GM12878 (cell line): ENCODE measurements around the gene RFC4. TPM values are rescaled to one million over a fixed set of nuclear protein-coding genes. Genes with fewer than 3 reads are reported as not detected.

ENCODE experiments used
- BCL11A ChIP-seq: IDR thresholded peaks from 2 replicates; pipeline ENCODE4 v1.6.1; 2011; ENCODE audit warnings: low read depth, low read length
- GATAD2B ChIP-seq: fragments of 450-650 bp; conservative IDR thresholded peaks from 2 replicates; pipeline ENCODE4 v1.6.1; 2017; ENCODE audit warnings: low read depth, mild to moderate bottlenecking, moderate library complexity
- HDGF ChIP-seq: fragments of 450-650 bp; IDR thresholded peaks from 2 replicates; pipeline ENCODE4 v1.6.1; 2016; ENCODE audit warnings: antibody characterized with exemption
- HSF1 ChIP-seq: fragments of 150-350 bp; IDR thresholded peaks from 2 replicates; pipeline ENCODE4 v1.6.1; 2014; ENCODE audit warnings: mild to moderate bottlenecking, low read depth, low read length
- IRF5 ChIP-seq: fragments of 450-650 bp; IDR thresholded peaks from 2 replicates; pipeline ENCODE4 v1.6.1; 2017; ENCODE audit warnings: borderline replicate concordance
- NFYA ChIP-seq: IDR thresholded peaks from 2 replicates; pipeline ENCODE4 v1.6.1; 2011; ENCODE audit warnings: low read depth, mild to moderate bottlenecking, low read length, improper control_type of control experiment, borderline replicate concordance
- NKRF ChIP-seq: fragments of 450-650 bp; conservative IDR thresholded peaks from 2 replicates; pipeline ENCODE4 v1.6.1; 2017; ENCODE audit warnings: mild to moderate bottlenecking, moderate library complexity
- PKNOX1 ChIP-seq: fragments of 450-650 bp; IDR thresholded peaks from 2 replicates; pipeline ENCODE4 v1.6.1; 2016; ENCODE audit warnings: mild to moderate bottlenecking
- RELB ChIP-seq: fragments of 450-650 bp; IDR thresholded peaks from 2 replicates; pipeline ENCODE4 v1.6.1; 2017; ENCODE audit warnings: low read depth, mild to moderate bottlenecking, moderate library complexity
- SMARCA5 ChIP-seq: fragments of 450-650 bp; IDR thresholded peaks from 2 replicates; pipeline ENCODE4 v1.6.1; 2017; ENCODE audit warnings: mild to moderate bottlenecking
- SREBF1 ChIP-seq: IDR thresholded peaks from 2 replicates; pipeline ENCODE4 v1.6.1; 2012; ENCODE audit warnings: mild to moderate bottlenecking, low read length
- ZBED1 ChIP-seq: IDR thresholded peaks from 2 replicates; pipeline ENCODE4 v1.6.1; 2016; ENCODE audit warnings: borderline replicate concordance
- ZNF207 ChIP-seq: fragments of 450-650 bp; IDR thresholded peaks from 2 replicates; pipeline ENCODE4 v1.6.1; 2014; ENCODE audit warnings: antibody characterized with exemption, mild to moderate bottlenecking, borderline replicate concordance
- ZNF384 ChIP-seq: IDR thresholded peaks from 2 replicates; pipeline ENCODE4 v1.6.1; 2012; ENCODE audit warnings: low read depth, mild to moderate bottlenecking, low read length, improper control_type of control experiment, borderline replicate concordance
- ZNF592 ChIP-seq: fragments of 450-650 bp; IDR thresholded peaks from 2 replicates; pipeline ENCODE4 v1.6.1; 2017; ENCODE audit warnings: mild to moderate bottlenecking, moderate library complexity
- polyA plus RNA-seq, 11 experiments: library from polyadenylated mRNA; depleted of rRNA in 4 of 11; unstranded in 6 of 11; stranded (reverse) in 5 of 11; fragments of >200 nt; fragmentation: Nextera tagmentation in 4 of 11; fragmentation: Illumina TruSeq in 1 of 11; extraction: Ambion mirVana in 4 of 11; extraction: Trizol in 1 of 11; gene quantifications; 1 replicate in 1 of 11; 2 replicates in 10 of 11; pipeline versions ENCODE4 v1.2.1 to v1.2.3, GENCODE V29; 2011 to 2016; ENCODE audit warnings: inconsistent platforms in 2 of 11, missing spikeins in 2 of 11, low read depth in 1 of 11
- total RNA-seq, 4 experiments: library from RNA; depleted of rRNA in 3 of 4; stranded (reverse); fragments of >200 nt in 3 of 4; fragmentation: Illumina TruSeq in 1 of 4; extraction: Trizol in 1 of 4; gene quantifications; 2 replicates each; pipeline versions ENCODE4 v1.2.1 to v1.2.3, GENCODE V29; 2013 to 2021

The RFC4 gene
- total and polyA plus RNA-seq, 10 of the 15 experiments (the other 5 are each of a cell fraction or from before 2014, with no cell fraction given) = 49.1 to 144 (median 112) TPM

- TF ChIP-seq PKNOX1 (peak; percentile 1; the same call in 1 of the 2 replicates), HDGF (no peak), SREBF1 (no peak), ZNF592 (peak; percentile 34; the same call in 1 of the 2 replicates), ZNF207 (peak; percentile 95; the same call in 1 of the 2 replicates), HSF1 (peak; percentile 9; the same call in 1 of the 2 replicates), RELB (peak; percentile 85), SMARCA5 (peak; percentile 14; the same call in 1 of the 2 replicates), GATAD2B (peak; percentile 82), ZNF384 (0 out of 2 replicates have a peak, but pooled peaks have one; percentile 28), NFYA (no peak), BCL11A (peak; percentile 19; the same call in 1 of the 2 replicates), NKRF (peak; percentile 65; the same call in 1 of the 2 replicates), ZBED1 (peak; percentile 96), IRF5 (no peak)
These were observed 23.1 kb downstream of the RFC4 start, which contains the start of gene EIF4A2 (continued) for GRCh38 chr3:186783058-186783730.
